ENCODE data around the gene ATP8A2. TPM values are rescaled to one million over a fixed set of nuclear protein-coding genes. Genes with fewer than 3 reads are reported as not detected.

ATP8A2 gene
- total RNA-seq, 1 experiment from 2014 or later = 0.26 TPM

- TF ChIP-seq CTCF (IDR thresholded peaks at IDR 0.05; ENCODE audit: unreplicated experiment) = no peak
- intact Hi-C loops (cut with micrococcal nuclease) = no loop called here
- H3K9me3 Mint-ChIP-seq (ENCODE audit: unreplicated experiment) = no peaks in the 10 kb centered on the region
- H3K27me3 Mint-ChIP-seq (ENCODE audit: insufficient read depth, unreplicated experiment) = no peaks in the 10 kb centered on the region
- DNase-seq (ENCODE audit: unreplicated experiment) = no peak
- BruUV-seq (replicated peaks) = no TSS peak
- H3K4me3 Mint-ChIP-seq (ENCODE audit: unreplicated experiment) = no peak overlapping the region
- POLR2A ChIA-PET = no interaction called here
- H3K36me3 Mint-ChIP-seq (ENCODE audit: insufficient read depth, unreplicated experiment) = no peaks in the 10 kb centered on the region
- CTCF ChIA-PET = interaction anchor here (1.2 kb wide), 1 partner anchor 210 kb away, joined by 3 read pairs; no protein-coding TSS in a partner anchor
- H3K27ac Mint-ChIP-seq (ENCODE audit: low read depth, unreplicated experiment) = no peak overlapping the region
- no peaks in the 10 kb centered on the region for H3K4me1 Mint-ChIP-seq (ENCODE audit: insufficient read depth, unreplicated experiment)
Observed at GRCh38 chr13:26038931-26039475, 667.2 kb downstream of the ATP8A2 start.

GRCh38 chr13:26041444-26041843 is 669.7 kb downstream of the ATP8A2 start:
- Mint-ChIP-seq H3K27ac (ENCODE audit: low read depth, unreplicated experiment) (no peak overlapping the region), H3K27me3 (ENCODE audit: insufficient read depth, unreplicated experiment) (no peaks in the 10 kb centered on the region), H3K36me3 (ENCODE audit: insufficient read depth, unreplicated experiment) (no peaks in the 10 kb centered on the region), H3K4me3 (ENCODE audit: unreplicated experiment) (no peak overlapping the region), H3K9me3 (ENCODE audit: unreplicated experiment) (no peaks in the 10 kb centered on the region), H3K4me1 (ENCODE audit: insufficient read depth, unreplicated experiment) (no peaks in the 10 kb centered on the region)
- ChIA-PET CTCF (interaction anchor here (1.0 kb wide), 1 partner anchor 9 kb away, joined by 3 read pairs; no protein-coding TSS in a partner anchor), POLR2A (interaction anchor here (0.7 to 0.9 kb wide), 2 partner anchors 181 to 462 kb away, joined by 3 read pairs; no protein-coding TSS in a partner anchor)
- intact Hi-C loops (cut with micrococcal nuclease) = no loop called here
- no peak for DNase-seq (ENCODE audit: unreplicated experiment)
- no peak for TF ChIP-seq CTCF (IDR thresholded peaks at IDR 0.05; ENCODE audit: unreplicated experiment)
- no TSS peak for BruUV-seq (replicated peaks)

GRCh38 chr13:26042785-26043184 is 671.0 kb downstream of the ATP8A2 start:
- intact Hi-C loops (cut with micrococcal nuclease) = no loop called here

GRCh38 chr13:26045142-26045541 is 673.4 kb downstream of the ATP8A2 start:
- POLR2A ChIA-PET = interaction anchor here (0.9 kb wide), 1 partner anchor 87 kb away, joined by 3 read pairs; no protein-coding TSS in a partner anchor
- no peaks in the 10 kb centered on the region for H3K9me3 Mint-ChIP-seq (ENCODE audit: unreplicated experiment)
- intact Hi-C loops (cut with micrococcal nuclease) = no loop called here
- no TSS peak for BruUV-seq (replicated peaks)
- H3K4me1 Mint-ChIP-seq (ENCODE audit: insufficient read depth, unreplicated experiment) = no peaks in the 10 kb centered on the region
- DNase-seq (ENCODE audit: unreplicated experiment) = no peak
- H3K27me3 Mint-ChIP-seq (ENCODE audit: insufficient read depth, unreplicated experiment) = no peaks in the 10 kb centered on the region
- no peak for TF ChIP-seq CTCF (IDR thresholded peaks at IDR 0.05; ENCODE audit: unreplicated experiment)
- H3K36me3 Mint-ChIP-seq (ENCODE audit: insufficient read depth, unreplicated experiment) = no peaks in the 10 kb centered on the region
- CTCF ChIA-PET = no interaction called here
- no peak overlapping the region for H3K27ac Mint-ChIP-seq (ENCODE audit: low read depth, unreplicated experiment)
- no peak overlapping the region for H3K4me3 Mint-ChIP-seq (ENCODE audit: unreplicated experiment)

More at GRCh38 chr13:26042785-26043184, 671.0 kb downstream of the ATP8A2 start:
- Mint-ChIP-seq H3K27ac (ENCODE audit: low read depth, unreplicated experiment) (no peak overlapping the region), H3K36me3 (ENCODE audit: insufficient read depth, unreplicated experiment) (no peaks in the 10 kb centered on the region), H3K9me3 (ENCODE audit: unreplicated experiment) (no peaks in the 10 kb centered on the region), H3K4me1 (ENCODE audit: insufficient read depth, unreplicated experiment) (no peaks in the 10 kb centered on the region), H3K4me3 (ENCODE audit: unreplicated experiment) (no peak overlapping the region), H3K27me3 (ENCODE audit: insufficient read depth, unreplicated experiment) (no peaks in the 10 kb centered on the region)
- POLR2A ChIA-PET = no interaction called here
- no peak for DNase-seq (ENCODE audit: unreplicated experiment)
- no TSS peak for BruUV-seq (replicated peaks)
- CTCF ChIA-PET = no interaction called here
- no peak for TF ChIP-seq CTCF (IDR thresholded peaks at IDR 0.05; ENCODE audit: unreplicated experiment)

Measured in MCF 10A (cell line).